ENCODE data around the gene CNST. TPM values are rescaled to one million over a fixed set of nuclear protein-coding genes. Genes with fewer than 3 reads are reported as not detected.

Gene CNST
- total and polyA plus RNA-seq, 9 of the 15 experiments (the other 6 are each of a cell fraction or from before 2014, with no cell fraction given) = 17.0 to 55.3 (median 30.8) TPM

- TF ChIP-seq, protein P1, sequence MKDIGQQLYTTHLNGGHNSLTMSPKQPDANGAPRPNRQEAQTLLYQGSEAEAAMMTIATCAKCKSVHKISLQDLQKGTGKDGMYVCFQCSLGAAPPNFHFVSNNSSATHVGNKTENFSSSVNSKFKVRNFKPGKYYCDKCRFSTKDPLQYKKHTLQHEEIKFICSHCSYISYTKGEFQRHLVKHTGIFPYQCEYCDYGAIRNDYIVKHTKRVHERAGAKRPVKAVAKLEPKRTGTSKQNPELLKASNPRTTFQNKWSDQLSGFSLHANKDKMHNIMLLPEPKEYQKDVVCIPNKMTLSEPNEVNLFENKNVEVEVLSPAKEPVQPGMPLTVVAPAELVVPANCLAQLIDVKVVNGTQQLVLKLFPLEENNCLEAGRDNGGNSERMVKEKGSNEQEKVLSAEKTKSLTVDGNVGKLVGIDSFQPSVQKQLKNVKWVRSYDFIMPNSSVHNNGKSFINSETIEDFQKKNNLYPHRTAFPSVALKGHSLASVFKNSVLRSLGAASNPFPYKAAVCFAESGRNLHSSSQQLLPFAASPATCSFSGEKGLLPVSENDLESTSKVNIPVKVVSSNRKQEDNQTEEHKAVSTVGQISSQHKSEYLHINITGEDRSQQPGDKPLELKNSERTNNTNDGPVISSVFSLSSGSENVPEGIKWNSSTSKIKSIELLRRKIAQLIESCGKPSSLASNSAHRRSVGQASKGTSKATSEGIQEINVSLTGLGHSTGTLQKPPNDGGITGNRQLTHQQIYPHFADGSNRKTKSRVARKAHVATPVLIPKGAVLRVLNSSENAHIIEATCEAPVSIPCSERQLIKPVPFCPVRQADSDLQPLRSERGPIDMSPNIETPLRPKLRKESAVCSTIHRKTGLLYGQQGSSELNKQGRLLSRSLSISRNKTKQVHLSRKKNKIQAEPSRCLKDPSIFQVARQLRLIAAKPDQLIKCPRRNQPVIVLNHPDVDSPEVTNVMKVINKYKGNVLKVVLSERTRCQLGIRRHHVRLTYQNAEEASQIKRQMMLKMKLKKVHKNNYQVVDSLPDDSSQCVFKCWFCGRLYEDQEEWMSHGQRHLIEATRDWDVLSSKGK (CRISPR knock-in tag; IDR thresholded peaks at IDR 0.05) = no peak
- no peak for TF ChIP-seq TBP (optimal IDR thresholded peaks at IDR 0.05; ENCODE audit: low read depth, low read length)
- TF ChIP-seq, protein P2, sequence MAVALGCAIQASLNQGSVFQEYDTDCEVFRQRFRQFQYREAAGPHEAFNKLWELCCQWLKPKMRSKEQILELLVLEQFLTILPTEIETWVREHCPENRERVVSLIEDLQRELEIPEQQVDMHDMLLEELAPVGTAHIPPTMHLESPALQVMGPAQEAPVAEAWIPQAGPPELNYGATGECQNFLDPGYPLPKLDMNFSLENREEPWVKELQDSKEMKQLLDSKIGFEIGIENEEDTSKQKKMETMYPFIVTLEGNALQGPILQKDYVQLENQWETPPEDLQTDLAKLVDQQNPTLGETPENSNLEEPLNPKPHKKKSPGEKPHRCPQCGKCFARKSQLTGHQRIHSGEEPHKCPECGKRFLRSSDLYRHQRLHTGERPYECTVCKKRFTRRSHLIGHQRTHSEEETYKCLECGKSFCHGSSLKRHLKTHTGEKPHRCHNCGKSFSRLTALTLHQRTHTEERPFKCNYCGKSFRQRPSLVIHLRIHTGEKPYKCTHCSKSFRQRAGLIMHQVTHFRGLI (CRISPR knock-in tag; IDR thresholded peaks at IDR 0.05) = no peak
- no peak for TF ChIP-seq HNRNPH1 (optimal IDR thresholded peaks at IDR 0.05; ENCODE audit: low read depth, low read length)
- TF ChIP-seq CBX1 (IDR thresholded peaks at IDR 0.05; ENCODE audit: low read depth) = no peak
- no peak for TF ChIP-seq NR2C2 (CRISPR knock-in tag; IDR thresholded peaks at IDR 0.05)
- peak; percentile 45; the same call in 1 of the 2 replicates for TF ChIP-seq NR2C2 (tag; IDR thresholded peaks at IDR 0.05)
- TF ChIP-seq, protein P3, sequence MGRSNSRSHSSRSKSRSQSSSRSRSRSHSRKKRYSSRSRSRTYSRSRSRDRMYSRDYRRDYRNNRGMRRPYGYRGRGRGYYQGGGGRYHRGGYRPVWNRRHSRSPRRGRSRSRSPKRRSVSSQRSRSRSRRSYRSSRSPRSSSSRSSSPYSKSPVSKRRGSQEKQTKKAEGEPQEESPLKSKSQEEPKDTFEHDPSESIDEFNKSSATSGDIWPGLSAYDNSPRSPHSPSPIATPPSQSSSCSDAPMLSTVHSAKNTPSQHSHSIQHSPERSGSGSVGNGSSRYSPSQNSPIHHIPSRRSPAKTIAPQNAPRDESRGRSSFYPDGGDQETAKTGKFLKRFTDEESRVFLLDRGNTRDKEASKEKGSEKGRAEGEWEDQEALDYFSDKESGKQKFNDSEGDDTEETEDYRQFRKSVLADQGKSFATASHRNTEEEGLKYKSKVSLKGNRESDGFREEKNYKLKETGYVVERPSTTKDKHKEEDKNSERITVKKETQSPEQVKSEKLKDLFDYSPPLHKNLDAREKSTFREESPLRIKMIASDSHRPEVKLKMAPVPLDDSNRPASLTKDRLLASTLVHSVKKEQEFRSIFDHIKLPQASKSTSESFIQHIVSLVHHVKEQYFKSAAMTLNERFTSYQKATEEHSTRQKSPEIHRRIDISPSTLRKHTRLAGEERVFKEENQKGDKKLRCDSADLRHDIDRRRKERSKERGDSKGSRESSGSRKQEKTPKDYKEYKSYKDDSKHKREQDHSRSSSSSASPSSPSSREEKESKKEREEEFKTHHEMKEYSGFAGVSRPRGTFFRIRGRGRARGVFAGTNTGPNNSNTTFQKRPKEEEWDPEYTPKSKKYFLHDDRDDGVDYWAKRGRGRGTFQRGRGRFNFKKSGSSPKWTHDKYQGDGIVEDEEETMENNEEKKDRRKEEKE (IDR thresholded peaks at IDR 0.05; ENCODE audit: borderline replicate concordance in 1 of 2, control insufficient read depth in 1 of 2, low read depth in 2 of 2, low read length in 1 of 2) = no peak
- peak; percentile 77 for TF ChIP-seq FOSL1 (tag; conservative IDR thresholded peaks at IDR 0.05)
- TF ChIP-seq ZKSCAN3 (CRISPR knock-in tag; IDR thresholded peaks at IDR 0.05) = no peak
- TF ChIP-seq, protein P4, sequence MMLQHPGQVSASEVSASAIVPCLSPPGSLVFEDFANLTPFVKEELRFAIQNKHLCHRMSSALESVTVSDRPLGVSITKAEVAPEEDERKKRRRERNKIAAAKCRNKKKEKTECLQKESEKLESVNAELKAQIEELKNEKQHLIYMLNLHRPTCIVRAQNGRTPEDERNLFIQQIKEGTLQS (IDR thresholded peaks at IDR 0.05) = peak; percentile 69
- TF ChIP-seq, protein P4 (CRISPR knock-in tag; conservative IDR thresholded peaks at IDR 0.05) = no peak
- no peak for TF ChIP-seq HNRNPLL (IDR thresholded peaks at IDR 0.05; ENCODE audit: low read depth, low read length, poor library complexity, severe bottlenecking)
- TF ChIP-seq, protein P5, sequence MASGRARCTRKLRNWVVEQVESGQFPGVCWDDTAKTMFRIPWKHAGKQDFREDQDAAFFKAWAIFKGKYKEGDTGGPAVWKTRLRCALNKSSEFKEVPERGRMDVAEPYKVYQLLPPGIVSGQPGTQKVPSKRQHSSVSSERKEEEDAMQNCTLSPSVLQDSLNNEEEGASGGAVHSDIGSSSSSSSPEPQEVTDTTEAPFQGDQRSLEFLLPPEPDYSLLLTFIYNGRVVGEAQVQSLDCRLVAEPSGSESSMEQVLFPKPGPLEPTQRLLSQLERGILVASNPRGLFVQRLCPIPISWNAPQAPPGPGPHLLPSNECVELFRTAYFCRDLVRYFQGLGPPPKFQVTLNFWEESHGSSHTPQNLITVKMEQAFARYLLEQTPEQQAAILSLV (tag; IDR thresholded peaks at IDR 0.05) = no peak
- no peak for TF ChIP-seq TCF3 (CRISPR knock-in tag; IDR thresholded peaks at IDR 0.05)
- TF ChIP-seq, protein P6, sequence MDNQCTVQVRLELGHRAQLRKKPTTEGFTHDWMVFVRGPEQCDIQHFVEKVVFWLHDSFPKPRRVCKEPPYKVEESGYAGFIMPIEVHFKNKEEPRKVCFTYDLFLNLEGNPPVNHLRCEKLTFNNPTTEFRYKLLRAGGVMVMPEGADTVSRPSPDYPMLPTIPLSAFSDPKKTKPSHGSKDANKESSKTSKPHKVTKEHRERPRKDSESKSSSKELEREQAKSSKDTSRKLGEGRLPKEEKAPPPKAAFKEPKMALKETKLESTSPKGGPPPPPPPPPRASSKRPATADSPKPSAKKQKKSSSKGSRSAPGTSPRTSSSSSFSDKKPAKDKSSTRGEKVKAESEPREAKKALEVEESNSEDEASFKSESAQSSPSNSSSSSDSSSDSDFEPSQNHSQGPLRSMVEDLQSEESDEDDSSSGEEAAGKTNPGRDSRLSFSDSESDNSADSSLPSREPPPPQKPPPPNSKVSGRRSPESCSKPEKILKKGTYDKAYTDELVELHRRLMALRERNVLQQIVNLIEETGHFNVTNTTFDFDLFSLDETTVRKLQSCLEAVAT (IDR thresholded peaks at IDR 0.05) = no peak
Measured at GRCh38 chr1:246587606-246588005, 21.4 kb downstream of the CNST start (continued).

Measured in K562 (cell line).